Right lobe of liver (tissue), 6 donors: ENCODE measurements around the gene APRT. TPM values are rescaled to one million over a fixed set of nuclear protein-coding genes. Genes with fewer than 3 reads are reported as not detected.

Experiments
- ATAC-seq, 4 donors: fragments of 200-7000 bp; cut with Tn5 transposase; one replicate each; pipeline ENCODE4 v1.9.1; 2020; ENCODE audit warnings: mild to moderate bottlenecking in 4 of 4, moderate library complexity in 4 of 4
- DNase-seq, 3 donors: peaks; one replicate each; pipeline ENCODE4 v3.0.0-alpha.2; 2020
- H3K27ac ChIP-seq, 3 donors: fragments of 200-600 bp; one replicate each; pipeline ENCODE4 v1.8.0; 2022
- H3K27me3 ChIP-seq, 2 donors: fragments of 200-600 bp; one replicate each; pipeline ENCODE4 v1.8.0; 2022
- H3K36me3 ChIP-seq, 4 donors: fragments of 200-600 bp; sonication (generic) in 1 of 4; one replicate each; pipeline versions ENCODE4 v1.5.1 to v1.8.0; 2017 to 2022; ENCODE audit warnings: control low read depth in 1 of 4
- H3K4me1 ChIP-seq, 4 donors: fragments of 200-600 bp; sonication (generic) in 1 of 4; one replicate each; pipeline versions ENCODE4 v1.5.1 to v1.8.0; 2017 to 2022; ENCODE audit warnings: control low read depth in 1 of 4
- H3K4me3 ChIP-seq, 3 donors: fragments of 200-600 bp; one replicate each; pipeline ENCODE4 v1.8.0; 2022
- H3K9me3 ChIP-seq, 4 donors: fragments of 200-600 bp; sonication (generic) in 1 of 4; one replicate each; pipeline versions ENCODE4 v1.5.1 to v1.8.0; 2017 to 2022; ENCODE audit warnings: control low read depth in 1 of 4
- POLR2A ChIP-seq: fragments of 450-650 bp; IDR thresholded peaks from one replicate; pipeline ENCODE4 v1.6.1; 2017; ENCODE audit warnings: antibody characterized with exemption, mild to moderate bottlenecking
- WGBS: methylation state at CpG from one replicate; pipeline ENCODE4 v1.1.6; 2018; ENCODE audit warnings: low coverage, low lambda C conversion rate; ENCODE audit not compliant: insufficient coverage; ENCODE audit errors: missing lambda C conversion rate; 5-methylcytosine and 5-hydroxymethylcytosine counted together
- intact Hi-C, 2 donors: fragments of 100-400 bp; cut with DNase I; formaldehyde crosslinking; loops; one replicate each; pipeline versions ENCODE4 v1.11.2 to v1.14.1; 2022
- total RNA-seq, 6 experiments: library from RNA; depleted of rRNA in 2 of 6; stranded (reverse); fragments of >200 nt in 2 of 6; fragmentation: NEBNext Ultra II Directional in 3 of 6; extraction: Animal tissue kit (Norgen Biotek cat#: 25700) in 3 of 6; gene quantifications; one replicate each; pipeline versions ENCODE4 v1.1.0 to v1.2.4, GENCODE V29; 2016 to 2023
- TF ChIP-seq, protein P1 (sequence below), 4 donors: fragments of 200-600 bp in 3 of 4; fragments of 450-650 bp in 1 of 4; IDR thresholded peaks; one replicate each; pipeline versions ENCODE4 v1.5.1 to v1.8.0; 2016 to 2022; ENCODE audit warnings: antibody characterized with exemption in 4 of 4, mild to moderate bottlenecking in 2 of 4
- donor health status: DM: no; HTN: yes; CAD: no.
- donor health status: DM: no; HTN: no; CAD: no.
- donor health status: DM: no; HTN: no; CAD: no.
- donor health status: DM: no; HTN: yes; CAD: no.
- donor health status: DM: no; HTN: yes; CAD: no.

The APRT gene
- total RNA-seq, 6 experiments from 2014 or later = 61.4 to 120 (median 74.1) TPM

DNA sequence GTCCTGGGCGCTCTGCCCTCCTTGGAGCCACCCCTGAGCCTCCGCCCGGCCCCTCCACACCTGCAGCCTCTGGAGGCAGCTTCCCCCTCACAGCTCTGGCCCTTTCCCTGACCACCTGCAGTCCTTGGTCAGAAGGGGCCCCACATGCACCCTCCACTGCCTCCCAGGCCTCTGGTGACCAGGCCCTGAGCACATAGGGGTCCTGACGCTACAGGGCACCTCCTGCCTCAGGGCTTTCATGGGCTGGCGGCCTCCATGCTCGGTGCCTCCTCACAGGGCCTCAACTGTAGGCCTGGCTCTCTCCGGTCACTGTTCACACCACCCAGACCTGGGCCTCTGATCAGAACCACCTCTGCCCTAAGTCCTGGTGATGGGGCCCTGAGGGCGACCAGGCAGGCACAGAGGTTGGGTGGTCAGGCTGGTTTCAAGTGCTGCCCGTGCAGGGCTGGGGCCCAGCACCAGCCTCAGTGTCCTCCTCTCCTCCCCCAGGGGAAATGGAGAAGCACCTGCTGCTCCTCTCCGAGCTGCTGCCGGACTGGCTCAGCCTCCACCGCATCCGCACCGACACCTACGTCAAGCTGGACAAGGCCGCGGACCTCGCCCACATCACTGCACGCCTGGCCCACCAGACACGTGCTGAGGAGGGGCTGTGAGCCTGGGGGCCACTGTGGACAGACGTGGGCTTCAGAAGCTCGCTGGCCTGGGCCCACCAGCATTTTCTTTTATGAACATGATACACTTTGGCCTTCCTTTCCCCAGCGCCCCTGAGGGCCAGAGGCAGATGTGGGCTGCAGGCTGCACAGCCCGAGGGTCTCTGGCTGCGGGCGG is 3.9 kb downstream of the APRT start:
- TF ChIP-seq, protein P1, sequence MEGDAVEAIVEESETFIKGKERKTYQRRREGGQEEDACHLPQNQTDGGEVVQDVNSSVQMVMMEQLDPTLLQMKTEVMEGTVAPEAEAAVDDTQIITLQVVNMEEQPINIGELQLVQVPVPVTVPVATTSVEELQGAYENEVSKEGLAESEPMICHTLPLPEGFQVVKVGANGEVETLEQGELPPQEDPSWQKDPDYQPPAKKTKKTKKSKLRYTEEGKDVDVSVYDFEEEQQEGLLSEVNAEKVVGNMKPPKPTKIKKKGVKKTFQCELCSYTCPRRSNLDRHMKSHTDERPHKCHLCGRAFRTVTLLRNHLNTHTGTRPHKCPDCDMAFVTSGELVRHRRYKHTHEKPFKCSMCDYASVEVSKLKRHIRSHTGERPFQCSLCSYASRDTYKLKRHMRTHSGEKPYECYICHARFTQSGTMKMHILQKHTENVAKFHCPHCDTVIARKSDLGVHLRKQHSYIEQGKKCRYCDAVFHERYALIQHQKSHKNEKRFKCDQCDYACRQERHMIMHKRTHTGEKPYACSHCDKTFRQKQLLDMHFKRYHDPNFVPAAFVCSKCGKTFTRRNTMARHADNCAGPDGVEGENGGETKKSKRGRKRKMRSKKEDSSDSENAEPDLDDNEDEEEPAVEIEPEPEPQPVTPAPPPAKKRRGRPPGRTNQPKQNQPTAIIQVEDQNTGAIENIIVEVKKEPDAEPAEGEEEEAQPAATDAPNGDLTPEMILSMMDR (IDR thresholded peaks at IDR 0.05) = no peak
- no peak for TF ChIP-seq POLR2A
- no peaks in the 10 kb centered on the region for H3K27me3 ChIP-seq
- DNase-seq (peak in 1 of 3 donors; percentile 53), ATAC-seq (no peak)
- 100% methylated on average over 1 of the region's 26 CpGs for WGBS
- no peak overlapping the region for H3K4me3 ChIP-seq
- intact Hi-C loops = no loop called here
- H3K27ac ChIP-seq = no peak overlapping the region
- peaks cover 0 to 27% (median 4%) of the 10 kb centered on the region in 4 donors for H3K4me1 ChIP-seq
- H3K9me3 ChIP-seq = no peaks in the 10 kb centered on the region
- H3K36me3 ChIP-seq = peaks cover 0 to 5% (median 0%) of the 10 kb centered on the region in 4 donors

DNA sequence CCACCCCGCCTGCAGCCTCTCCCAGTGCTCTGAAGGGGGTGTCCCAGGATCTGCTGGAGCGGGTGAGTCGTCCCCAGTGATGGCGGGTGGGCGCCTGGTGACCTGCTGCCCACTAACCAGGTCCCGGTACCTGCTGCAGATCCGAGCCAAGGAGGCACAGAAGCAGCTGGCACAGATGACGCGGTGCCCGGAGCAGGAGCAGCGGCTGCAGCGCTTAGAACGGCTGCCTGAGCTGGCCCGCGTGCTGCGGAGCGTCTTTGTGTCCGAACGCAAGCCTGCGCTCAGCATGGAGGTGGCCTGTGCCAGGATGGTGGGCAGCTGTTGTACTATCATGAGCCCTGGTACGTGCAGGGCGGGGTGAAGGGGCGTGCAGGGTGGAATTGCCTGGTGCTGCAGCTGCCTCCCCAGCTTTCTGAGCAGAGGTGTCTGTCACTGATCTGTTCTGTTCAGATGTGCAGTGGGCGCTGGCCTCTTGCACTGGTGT is 4.5 kb downstream of the APRT start:
- Histone ChIP-seq H3K4me3 (no peak overlapping the region), H3K36me3 (peaks cover 0 to 5% (median 0%) of the 10 kb centered on the region in 4 donors), H3K27me3 (no peaks in the 10 kb centered on the region), H3K9me3 (no peaks in the 10 kb centered on the region), H3K4me1 (peaks cover 0 to 24% (median 4%) of the 10 kb centered on the region in 4 donors), H3K27ac (no peak overlapping the region)
- ATAC-seq (no peak), DNase-seq (no peak)
- TF ChIP-seq, protein P1 (IDR thresholded peaks at IDR 0.05) = no peak
- TF ChIP-seq POLR2A = no peak
- 92% methylated on average over 11 of the region's 24 CpGs for WGBS
- intact Hi-C loops = no loop called here

DNA sequence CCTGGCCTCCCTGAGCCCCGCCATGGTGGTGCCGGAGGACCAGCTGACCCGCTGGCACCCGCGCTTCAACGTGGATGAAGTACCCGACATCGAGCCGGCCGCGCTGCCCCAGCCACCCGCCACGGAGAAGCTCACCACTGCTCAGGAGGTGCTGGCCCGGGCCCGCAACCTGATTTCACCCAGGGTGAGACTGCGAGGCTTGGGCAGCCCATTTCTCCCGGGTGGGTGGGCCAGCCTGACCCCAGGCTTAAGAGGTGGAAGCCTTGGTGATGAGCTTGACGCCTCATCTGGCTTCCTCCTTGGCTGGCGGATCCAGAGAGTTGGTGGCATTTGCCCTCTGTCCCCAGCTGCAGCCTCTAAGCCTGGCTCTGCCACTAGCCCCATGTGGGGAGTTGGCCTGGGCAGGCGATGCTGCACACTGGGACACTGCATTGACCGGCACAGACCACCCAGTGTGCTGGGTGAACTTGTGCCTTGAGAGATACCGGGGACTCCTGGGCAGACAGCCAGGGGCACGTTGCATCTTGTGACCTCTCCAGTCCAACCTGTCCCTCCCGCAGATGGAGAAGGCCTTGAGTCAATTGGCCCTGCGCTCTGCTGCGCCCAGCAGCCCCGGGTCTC is 5.1 kb downstream of the APRT start:
- WGBS = no CpG with 5 or more reads among the region's 27 CpGs
- DNase-seq (peak in 1 of 3 donors; percentile 60), ATAC-seq (no peak)
- H3K27me3 ChIP-seq = no peaks in the 10 kb centered on the region
- intact Hi-C loops = no loop called here
- H3K9me3 ChIP-seq = no peaks in the 10 kb centered on the region
- H3K4me1 ChIP-seq = peaks cover 0 to 24% (median 4%) of the 10 kb centered on the region in 4 donors
- H3K27ac ChIP-seq = no peak overlapping the region
- TF ChIP-seq, protein P1 (IDR thresholded peaks at IDR 0.05) = no peak
- no peak for TF ChIP-seq POLR2A
- H3K36me3 ChIP-seq = peaks cover 0 to 5% (median 0%) of the 10 kb centered on the region in 4 donors
- no peak overlapping the region for H3K4me3 ChIP-seq

DNA sequence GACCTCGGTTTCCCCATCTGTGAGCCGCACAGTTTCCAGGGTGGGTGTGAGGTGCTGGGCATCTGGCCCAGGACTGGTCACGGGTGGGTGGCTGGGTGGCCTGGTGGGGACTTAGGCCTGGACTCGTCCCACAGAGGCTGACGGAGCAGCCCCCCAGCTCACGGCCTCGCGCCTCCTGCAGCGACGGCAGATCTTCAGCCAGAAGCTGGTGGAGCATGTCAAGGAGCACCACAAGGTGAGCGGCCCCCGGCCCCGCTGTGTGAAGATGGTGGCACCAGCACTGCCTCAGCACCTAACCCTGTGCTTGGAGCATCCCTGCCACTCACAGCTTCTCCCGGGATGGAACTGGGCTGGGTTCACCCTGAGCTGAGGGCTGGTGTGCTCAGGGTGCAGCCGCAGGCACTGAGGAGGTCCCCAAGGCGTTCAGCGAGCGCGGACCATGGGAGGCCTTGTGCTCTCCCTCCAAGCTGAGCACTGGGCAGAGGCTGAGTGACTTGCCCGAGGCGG is 5.8 kb downstream of the APRT start:
- ATAC-seq (no peak), DNase-seq (peak in 1 of 3 donors; percentile 53)
- no peak overlapping the region for H3K27ac ChIP-seq
- intact Hi-C loops = no loop called here
- H3K9me3 ChIP-seq = no peaks in the 10 kb centered on the region
- no CpG with 5 or more reads among the region's 21 CpGs for WGBS
- peaks cover 0 to 5% (median 0%) of the 10 kb centered on the region in 4 donors for H3K36me3 ChIP-seq
- peaks cover 0 to 20% (median 3%) of the 10 kb centered on the region in 4 donors for H3K4me1 ChIP-seq
- TF ChIP-seq, protein P1 (IDR thresholded peaks at IDR 0.05) = no peak
- no peak for TF ChIP-seq POLR2A
- no peak overlapping the region for H3K4me3 ChIP-seq
- no peaks in the 10 kb centered on the region for H3K27me3 ChIP-seq
